Uterus (tissue), 2 donors: ENCODE data around the gene LSAMP.

ENCODE experiments used
- CTCF ChIP-seq, 4 experiments: fragments of 200-600 bp in 2 of 4; fragments of 450-650 bp in 2 of 4; sonication (generic) in 2 of 4; IDR thresholded peaks; one replicate each; pipeline ENCODE4 v1.5.1; 2016 to 2019; ENCODE audit warnings: antibody characterized with exemption in 4 of 4, mild to moderate bottlenecking in 2 of 4, moderate library complexity in 1 of 4
- POLR2A ChIP-seq, 2 donors: fragments of 450-650 bp; IDR thresholded peaks; one replicate each; pipeline ENCODE4 v1.6.1; 2016; ENCODE audit warnings: antibody characterized with exemption in 2 of 2, mild to moderate bottlenecking in 1 of 2, moderate library complexity in 1 of 2

- TF ChIP-seq CTCF (IDR thresholded peaks at IDR 0.05) (no peak), POLR2A (IDR thresholded peaks at IDR 0.05) (no peak)
These were observed 206.3 kb downstream of the LSAMP start for GRCh38 chr3:116238846-116239565.
